K562 (cell line): ENCODE data around the gene CDC20. TPM values are rescaled to one million over a fixed set of nuclear protein-coding genes. Genes with fewer than 3 reads are reported as not detected.

Source experiments
- ATAC-seq: fragments of 200-7000 bp; cut with Tn5 transposase; 3 replicates; pipeline ENCODE4 v1.9.1; 2020; ENCODE audit warnings: moderate library complexity
- BruUV-seq: library from RNA; stranded (reverse); fragments of 400-500 nt; replicated peaks from 2 replicates; lab custom pipeline; 2021; lab: Mats Ljungman, UMichigan
- CTCF ChIA-PET: fragments of 300-600 bp; formaldehyde crosslinking; extraction: SDS; loops from one replicate; lab custom pipeline; 2021; ENCODE audit warnings: low intra/inter-chr PET ratio; lab: Yijun Ruan, JAX
- POLR2A ChIA-PET: fragments of 300-600, 350-650 bp; sonication (Branson Sonifier 250); formaldehyde crosslinking; extraction: SDS; loops from one replicate; lab custom pipeline; 2021; ENCODE audit warnings: antibody characterized with exemption, inconsistent platforms; lab: Yijun Ruan, JAX
- DNase-seq, 4 experiments: peaks; one replicate each; pipeline versions ENCODE4 v3.0.0 to v3.0.0-alpha.2; 2011 to 2018; ENCODE audit warnings: low spot score in 3 of 4, mixed read lengths in 3 of 4; ENCODE audit errors: extremely low read depth in 1 of 4
- FAIRE-seq: peaks from 2 replicates; lab custom pipeline; 2011; peaks lifted over from hg19 to GRCh38; lab: Jason Lieb, UNC
- H2AFZ ChIP-seq: 2 replicates; pipeline ENCODE4 v1.6.0; 2011; ENCODE audit warnings: low read depth, low read length, control low read depth, inconsistent platforms
- H3K27ac ChIP-seq: fragments of 200-600 bp; 3 replicates; pipeline ENCODE4 v1.8.0; 2011; ENCODE audit warnings: low read depth, mild to moderate bottlenecking, control low read depth, inconsistent platforms, low read length, moderate library complexity, mixed read lengths; ENCODE audit errors: extremely low read depth
- H3K27me3 ChIP-seq, 2 experiments: fragments of 300-600 bp in 1 of 2; 2 replicates in 1 of 2; 3 replicates in 1 of 2; pipeline versions ENCODE4 v1.6.0 to v1.8.0; 2011; ENCODE audit warnings: inconsistent platforms in 2 of 2, low read length in 2 of 2, mild to moderate bottlenecking in 1 of 2, mixed read lengths in 1 of 2, moderate library complexity in 1 of 2; ENCODE audit not compliant: control insufficient read depth in 2 of 2, insufficient read depth in 2 of 2
- H3K36me3 ChIP-seq: fragments of 300-600 bp; 3 replicates; pipeline ENCODE4 v1.8.0; 2011; ENCODE audit warnings: mild to moderate bottlenecking, low read length, inconsistent platforms; ENCODE audit not compliant: control insufficient read depth, insufficient read depth
- H3K4me1 ChIP-seq, 2 experiments: fragments of 200-600 bp in 1 of 2; replicated peaks in 1 of 2; 2 replicates in 1 of 2; 3 replicates in 1 of 2; pipeline versions ENCODE4 v1.5.1 to v1.8.0; 2011; ENCODE audit warnings: inconsistent platforms in 2 of 2, low read length in 2 of 2, mild to moderate bottlenecking in 1 of 2, mixed read lengths in 1 of 2, moderate library complexity in 1 of 2; ENCODE audit not compliant: control insufficient read depth in 2 of 2, insufficient read depth in 2 of 2
- H3K4me2 ChIP-seq: 2 replicates; pipeline ENCODE4 v1.6.1; 2011; ENCODE audit warnings: low read length, control low read depth, inconsistent platforms, mixed read lengths; ENCODE audit not compliant: insufficient read depth
- H3K4me3 ChIP-seq: fragments of 200-600 bp; sonication (generic), shearing (Covaris generic); 2 replicates; pipeline ENCODE4 v1.5.1; 2016; ENCODE audit warnings: control low read depth, inconsistent platforms
- H3K79me2 ChIP-seq: fragments of 200-600 bp; 3 replicates; pipeline ENCODE4 v1.8.0; 2011; ENCODE audit warnings: low read length, inconsistent platforms; ENCODE audit not compliant: control insufficient read depth, insufficient read depth
- H3K9ac ChIP-seq, 2 experiments: 2 replicates each; pipeline versions ENCODE4 v1.6.0 to v1.6.1; 2011; ENCODE audit warnings: low read depth in 2 of 2, low read length in 2 of 2, control low read depth in 1 of 2, inconsistent platforms in 1 of 2, mild to moderate bottlenecking in 1 of 2, mixed read lengths in 1 of 2; ENCODE audit not compliant: insufficient read depth in 1 of 2
- H3K9me1 ChIP-seq: one replicate; pipeline ENCODE4 v1.6.0; 2011; ENCODE audit warnings: inconsistent platforms, mild to moderate bottlenecking, low read length, moderate library complexity; ENCODE audit not compliant: control insufficient read depth, insufficient read depth
- H3K9me3 ChIP-seq: replicated peaks from 2 replicates; pipeline ENCODE4 v1.5.1; 2011; ENCODE audit warnings: low read depth, low read length, inconsistent platforms; ENCODE audit not compliant: control insufficient read depth, insufficient read depth
- H4K20me1 ChIP-seq: replicated peaks from 2 replicates; pipeline ENCODE4 v1.6.1; 2011; ENCODE audit warnings: low read length, inconsistent platforms, mixed read lengths; ENCODE audit not compliant: control insufficient read depth, insufficient read depth
- ARHGAP35 ChIP-seq: fragments of 450-650 bp; IDR thresholded peaks from 2 replicates; pipeline ENCODE4 v1.6.1; 2018; ENCODE audit not compliant: partially characterized antibody
- ARID1B ChIP-seq: fragments of 450-650 bp; IDR thresholded peaks from 2 replicates; pipeline ENCODE4 v1.6.1; 2016; ENCODE audit warnings: antibody characterized with exemption, mild to moderate bottlenecking, inconsistent platforms
- BCLAF1 ChIP-seq, 2 experiments: fragments of 450-650 bp in 1 of 2; IDR thresholded peaks; 2 replicates each; pipeline ENCODE4 v1.6.1; 2011 to 2017; ENCODE audit warnings: low read depth in 2 of 2, antibody characterized with exemption in 1 of 2, borderline replicate concordance in 1 of 2, low read length in 1 of 2, mild to moderate bottlenecking in 1 of 2, mixed read lengths in 1 of 2; ENCODE audit not compliant: control insufficient read depth in 1 of 2
- CBX8 ChIP-seq: fragments of 200-600 bp; sonication (generic); IDR thresholded peaks from 2 replicates; pipeline ENCODE4 v1.6.1; 2012; ENCODE audit warnings: borderline replicate concordance, mixed run types, low read depth, mild to moderate bottlenecking, moderate library complexity, mixed read lengths, low read length, control low read depth, inconsistent platforms; ENCODE audit not compliant: poor library complexity, severe bottlenecking; ENCODE audit errors: extremely low read depth
- EP400 ChIP-seq: fragments of 450-650 bp; IDR thresholded peaks from 2 replicates; pipeline ENCODE4 v1.6.1; 2017; ENCODE audit warnings: antibody characterized with exemption, mild to moderate bottlenecking, moderate library complexity
- HSF4 ChIP-seq: fragments of 250-450 bp; sonication (Bioruptor Pico); IDR thresholded peaks from 2 replicates; pipeline ENCODE4 v2.1.2; 2022; ENCODE audit warnings: mild to moderate bottlenecking, moderate library complexity, borderline replicate concordance
- MCM3 ChIP-seq: fragments of 450-650 bp; IDR thresholded peaks from 2 replicates; pipeline ENCODE4 v1.6.1; 2016
- NBN ChIP-seq: fragments of 450-650 bp; IDR thresholded peaks from 2 replicates; pipeline ENCODE4 v1.6.1; 2016; ENCODE audit warnings: low read depth, mild to moderate bottlenecking
- PTRF ChIP-seq: fragments of 450-650 bp; IDR thresholded peaks from 2 replicates; pipeline ENCODE4 v1.6.1; 2016; ENCODE audit warnings: mild to moderate bottlenecking, missing genetic modification characterization, missing compliant biosample characterization
- RBM25 ChIP-seq: fragments of 200-400 bp; formaldehyde crosslinking; IDR thresholded peaks from 2 replicates; pipeline ENCODE4 v1.6.1; 2018; ENCODE audit warnings: low read length, low read depth, moderate library complexity; ENCODE audit not compliant: severe bottlenecking
- TCF7L2 ChIP-seq: fragments of 150-350 bp; IDR thresholded peaks from 2 replicates; pipeline ENCODE4 v1.6.1; 2016; ENCODE audit warnings: low read depth, mild to moderate bottlenecking, low read length, moderate library complexity
- YBX1 ChIP-seq: fragments of 450-650 bp; IDR thresholded peaks from 2 replicates; pipeline ENCODE4 v1.7.1; 2016; ENCODE audit warnings: mild to moderate bottlenecking
- ZBTB8A ChIP-seq: fragments of 450-650 bp; IDR thresholded peaks from 2 replicates; pipeline ENCODE4 v1.6.1; 2018; ENCODE audit warnings: mild to moderate bottlenecking, moderate library complexity; ENCODE audit not compliant: partially characterized antibody
- ZNF146 ChIP-seq: IDR thresholded peaks from one replicate; pipeline ENCODE4 v1.6.1; 2018; ENCODE audit warnings: missing compliant biosample characterization; ENCODE audit not compliant: unreplicated experiment
- ZNF584 ChIP-seq: fragments of 200-800 bp; sonication (Bioruptor generic); IDR thresholded peaks from 2 replicates; pipeline ENCODE4 v1.6.1; 2016; ENCODE audit warnings: low read depth, mild to moderate bottlenecking, missing genetic modification characterization, missing compliant biosample characterization
- WGBS: fragments of 100-300 bp; shearing (Covaris generic); methylation state at CpG from one replicate; pipeline ENCODE4 v1.1.6; 2016; ENCODE audit warnings: low coverage, mixed read lengths; ENCODE audit not compliant: insufficient coverage; ENCODE audit errors: missing lambda C conversion rate; 5-methylcytosine and 5-hydroxymethylcytosine counted together
- in situ Hi-C: fragments of 300-500 bp; cut with MboI; formaldehyde crosslinking; loops from 4 replicates; pipeline ENCODE4 v1.15.0; 2018; ENCODE audit warnings: inconsistent platforms, mixed read lengths
- intact Hi-C: fragments of 100-400 bp; cut with micrococcal nuclease; formaldehyde crosslinking; loops from 2 replicates; pipeline ENCODE4 v1.14.2; 2022
- polyA plus RNA-seq, 8 experiments: library from polyadenylated mRNA; depleted of rRNA in 4 of 8; stranded (reverse) in 5 of 8; unstranded in 3 of 8; fragments of >200 nt; fragmentation: Nextera tagmentation in 2 of 8; fragmentation: Illumina TruSeq in 1 of 8; extraction: Ambion mirVana in 2 of 8; extraction: Trizol in 1 of 8; gene quantifications; 2 replicates each; pipeline versions ENCODE4 v1.2.1 to v1.2.3, GENCODE V29; 2011 to 2014; ENCODE audit warnings: inconsistent platforms in 1 of 8, missing spikeins in 1 of 8
- total RNA-seq, 7 experiments: library from RNA; depleted of rRNA in 6 of 7; stranded (reverse); fragments of >200 nt in 6 of 7; fragmentation: Illumina TruSeq in 2 of 7; extraction: Trizol in 2 of 7; gene quantifications; 2 replicates each; pipeline versions ENCODE4 v1.2.1 to v1.2.3, GENCODE V29; 2011 to 2021; ENCODE audit warnings: low replicate concordance in 1 of 7
- TF ChIP-seq, protein P1 (sequence below): fragments of 450-650 bp; IDR thresholded peaks from 2 replicates; pipeline ENCODE4 v1.6.1; 2014; ENCODE audit warnings: low read depth, mild to moderate bottlenecking, moderate library complexity, borderline replicate concordance
- TF ChIP-seq, protein P2 (sequence below): fragments of 250-450 bp; sonication (Bioruptor Pico); IDR thresholded peaks from 2 replicates; pipeline ENCODE4 v1.5.0; 2020; ENCODE audit warnings: mild to moderate bottlenecking

The CDC20 gene
- total and polyA plus RNA-seq, 9 of the 15 experiments (the other 6 are each of a cell fraction or from before 2014, with no cell fraction given): 45.2 to 224 (median 121) TPM

DNA sequence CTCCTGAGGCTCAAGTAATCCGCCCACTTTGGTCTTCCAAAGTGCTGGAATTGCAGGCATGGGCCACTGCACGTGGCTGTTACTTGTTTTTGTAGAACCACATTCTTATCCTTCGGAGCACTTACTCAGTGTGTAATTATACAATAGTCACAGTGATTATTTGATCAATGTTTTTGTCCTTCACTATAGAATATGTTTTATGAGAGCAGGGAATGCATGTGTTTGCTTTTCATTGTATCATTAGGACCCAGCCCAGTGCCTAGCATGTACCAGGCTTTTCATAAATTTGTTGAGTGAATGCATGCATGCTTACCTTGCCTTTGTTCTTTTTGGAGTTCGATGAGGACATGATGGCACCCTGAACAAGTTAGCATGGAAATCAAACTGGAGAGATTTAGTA lies 36.7 kb downstream of the CDC20 start (continued):
- TF ChIP-seq, protein P1, sequence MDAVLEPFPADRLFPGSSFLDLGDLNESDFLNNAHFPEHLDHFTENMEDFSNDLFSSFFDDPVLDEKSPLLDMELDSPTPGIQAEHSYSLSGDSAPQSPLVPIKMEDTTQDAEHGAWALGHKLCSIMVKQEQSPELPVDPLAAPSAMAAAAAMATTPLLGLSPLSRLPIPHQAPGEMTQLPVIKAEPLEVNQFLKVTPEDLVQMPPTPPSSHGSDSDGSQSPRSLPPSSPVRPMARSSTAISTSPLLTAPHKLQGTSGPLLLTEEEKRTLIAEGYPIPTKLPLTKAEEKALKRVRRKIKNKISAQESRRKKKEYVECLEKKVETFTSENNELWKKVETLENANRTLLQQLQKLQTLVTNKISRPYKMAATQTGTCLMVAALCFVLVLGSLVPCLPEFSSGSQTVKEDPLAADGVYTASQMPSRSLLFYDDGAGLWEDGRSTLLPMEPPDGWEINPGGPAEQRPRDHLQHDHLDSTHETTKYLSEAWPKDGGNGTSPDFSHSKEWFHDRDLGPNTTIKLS: no peak
- TF ChIP-seq ARID1B (no peak), NBN (no peak), ARHGAP35 (no peak), ZNF146 (no peak)
- TF ChIP-seq, protein P2, sequence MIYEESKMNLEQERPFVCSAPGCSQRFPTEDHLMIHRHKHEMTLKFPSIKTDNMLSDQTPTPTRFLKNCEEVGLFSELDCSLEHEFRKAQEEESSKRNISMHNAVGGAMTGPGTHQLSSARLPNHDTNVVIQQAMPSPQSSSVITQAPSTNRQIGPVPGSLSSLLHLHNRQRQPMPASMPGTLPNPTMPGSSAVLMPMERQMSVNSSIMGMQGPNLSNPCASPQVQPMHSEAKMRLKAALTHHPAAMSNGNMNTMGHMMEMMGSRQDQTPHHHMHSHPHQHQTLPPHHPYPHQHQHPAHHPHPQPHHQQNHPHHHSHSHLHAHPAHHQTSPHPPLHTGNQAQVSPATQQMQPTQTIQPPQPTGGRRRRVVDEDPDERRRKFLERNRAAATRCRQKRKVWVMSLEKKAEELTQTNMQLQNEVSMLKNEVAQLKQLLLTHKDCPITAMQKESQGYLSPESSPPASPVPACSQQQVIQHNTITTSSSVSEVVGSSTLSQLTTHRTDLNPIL (CRISPR knock-in tag): no peak

DNA sequence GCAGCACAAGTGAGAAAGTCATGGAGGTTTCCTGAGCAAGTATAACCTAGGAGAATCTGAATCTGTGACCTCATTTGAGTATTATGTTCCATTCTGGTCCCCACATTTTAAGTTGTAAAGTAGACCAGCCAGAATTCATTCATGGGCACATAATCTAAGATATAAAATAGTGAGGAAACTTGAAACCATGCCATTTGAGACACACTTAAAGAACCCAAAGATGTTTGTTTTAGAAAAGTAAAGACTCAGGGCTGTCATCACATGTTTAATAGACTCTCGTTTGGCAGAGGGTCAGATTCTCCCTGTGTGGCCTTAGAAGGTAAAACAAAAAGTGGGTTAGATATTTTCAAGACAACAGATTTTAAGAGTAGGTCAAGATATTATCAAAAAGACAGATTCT lies 37.3 kb downstream of the CDC20 start:
- WGBS: 50% methylated on average over 1 of the region's 1 CpG
- no peak overlapping the region for H3K27ac ChIP-seq
- DNase-seq (no peak), ATAC-seq (no peak), FAIRE-seq (no peak)
- H3K36me3 ChIP-seq: no peaks in the 10 kb centered on the region; the same call in 2 of the 3 replicates
- H3K9me3 ChIP-seq: no peaks in the 10 kb centered on the region
- H3K27me3 ChIP-seq: no peaks in the 10 kb centered on the region
- H3K4me2 ChIP-seq: no peak overlapping the region
- no TSS peak for BruUV-seq
- in situ Hi-C loops: no loop called here
- H3K9ac ChIP-seq: no peak overlapping the region
- ChIA-PET CTCF (no interaction called here), POLR2A (no interaction called here)
- H4K20me1 ChIP-seq: no peaks in the 10 kb centered on the region
- intact Hi-C loops: no loop called here
- no peak overlapping the region for H3K4me3 ChIP-seq
- H3K9me1 ChIP-seq: no peaks in the 10 kb centered on the region
- H3K4me1 ChIP-seq: no peaks in the 10 kb centered on the region
- H3K79me2 ChIP-seq: 0 out of 3 replicates have a peak, but pooled peaks cover 3% of the 10 kb centered on the region
- H2AFZ ChIP-seq: no peak overlapping the region
- TF ChIP-seq RBM25 (no peak), ZBTB8A (no peak), YBX1 (no peak), BCLAF1 (IDR thresholded peaks at IDR 0.05; ENCODE audit: borderline replicate concordance in 1 of 2, control insufficient read depth in 1 of 2, low read depth in 2 of 2, low read length in 1 of 2) (no peak), PTRF (tag) (no peak), CBX8 (no peak), HSF4 (CRISPR knock-in tag) (no peak), ZNF584 (CRISPR knock-in tag) (no peak), EP400 (no peak), MCM3 (no peak), TCF7L2 (no peak)
